ENCODE results near the gene TRIM49D2.
"Not testable (repeated sequence)": the region's sequence is repeated elsewhere in the genome, so short reads cannot be mapped to it uniquely, and the experiment has no call there.

Gene TRIM49D2, protein sequence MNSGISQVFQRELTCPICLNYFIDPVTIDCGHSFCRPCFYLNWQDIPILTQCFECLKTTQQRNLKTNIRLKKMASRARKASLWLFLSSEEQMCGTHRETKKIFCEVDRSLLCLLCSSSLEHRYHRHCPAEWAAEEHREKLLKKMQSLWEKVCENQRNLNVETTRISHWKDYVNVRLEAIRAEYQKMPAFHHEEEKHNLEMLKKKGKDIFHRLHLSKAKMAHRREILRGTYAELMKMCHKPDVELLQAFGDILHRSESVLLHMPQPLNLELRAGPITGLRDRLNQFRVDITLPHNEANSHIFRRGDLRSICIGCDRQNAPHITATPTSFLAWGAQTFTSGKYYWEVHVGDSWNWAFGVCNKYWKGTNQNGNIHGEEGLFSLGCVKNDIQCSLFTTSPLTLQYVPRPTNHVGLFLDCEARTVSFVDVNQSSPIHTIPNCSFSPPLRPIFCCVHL

DNA sequence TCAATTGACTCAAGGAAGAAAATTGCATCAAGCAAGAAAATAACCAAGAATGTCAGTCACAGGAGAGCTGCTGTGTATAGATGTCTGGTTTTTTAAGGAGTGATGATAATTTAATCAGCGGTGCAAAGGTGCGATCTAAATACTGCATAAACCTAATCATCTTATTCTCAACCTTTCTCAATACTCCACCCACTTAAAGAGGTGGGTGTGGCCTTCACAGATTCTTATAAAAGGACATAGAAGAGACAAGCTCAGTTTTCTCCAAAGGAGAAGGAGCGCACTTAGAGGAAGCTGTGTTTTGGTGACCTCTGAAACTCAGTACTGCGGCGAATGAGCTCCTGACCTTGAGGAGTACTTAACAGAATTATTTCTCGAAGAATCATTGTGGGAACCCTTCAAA is at the start of gene TRIM49D2:
TSS of gene TRIM49D2 (plus strand) at position 301 of the 400 bp plus-strand sequence. CDS start 2,698 bp downstream, outside the sequence.
- not testable (repeated sequence) for DNase-seq (ENCODE audit: low read depth); H3K4me3 ChIP-seq (ENCODE audit: low read length)

DNA sequence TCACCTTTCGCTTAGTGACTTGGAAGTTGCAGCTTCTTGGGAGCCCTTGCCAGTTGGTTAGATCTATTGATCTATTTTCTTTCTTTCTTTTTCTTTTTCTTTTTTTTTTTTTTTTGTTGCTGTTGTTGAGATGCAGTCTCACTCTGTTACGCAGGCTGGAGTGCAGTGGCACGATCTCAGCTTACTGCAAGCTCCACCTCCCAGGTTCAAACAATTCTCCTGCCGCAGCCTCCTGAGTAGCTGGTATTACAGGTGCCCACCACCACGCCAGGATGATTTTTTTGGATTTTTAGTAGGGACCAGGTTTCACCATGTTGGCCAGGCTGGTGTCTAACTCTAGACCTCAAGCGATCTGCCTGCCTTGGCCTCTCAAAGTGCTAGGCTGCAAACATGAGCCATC is 46.4 kb upstream of the TRIM49D2 start:
- DNase-seq (ENCODE audit: low read depth); H3K4me3 ChIP-seq (ENCODE audit: low read length): not testable (repeated sequence)

DNA sequence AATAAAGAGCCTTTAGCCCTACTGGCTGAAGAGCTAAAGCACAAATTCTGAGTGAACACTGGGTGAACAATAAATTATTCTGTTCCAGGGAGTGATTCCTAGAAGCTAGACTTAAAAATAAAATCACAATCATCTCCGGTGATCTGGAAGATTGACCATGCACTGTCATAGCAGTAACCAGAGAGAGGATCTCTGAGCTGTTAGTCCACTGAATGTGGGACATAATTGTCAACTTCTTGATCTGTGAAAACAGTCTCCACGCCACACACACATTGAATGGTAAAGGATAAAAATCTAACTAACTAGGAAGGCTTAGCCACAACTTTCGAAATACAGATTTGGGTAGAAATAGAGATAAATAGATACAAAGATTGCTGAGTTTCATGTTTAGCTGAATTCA is 30.6 kb upstream of the TRIM49D2 start:
- not testable (repeated sequence) for H3K4me3 ChIP-seq (ENCODE audit: low read length); DNase-seq (ENCODE audit: low read depth)

DNA sequence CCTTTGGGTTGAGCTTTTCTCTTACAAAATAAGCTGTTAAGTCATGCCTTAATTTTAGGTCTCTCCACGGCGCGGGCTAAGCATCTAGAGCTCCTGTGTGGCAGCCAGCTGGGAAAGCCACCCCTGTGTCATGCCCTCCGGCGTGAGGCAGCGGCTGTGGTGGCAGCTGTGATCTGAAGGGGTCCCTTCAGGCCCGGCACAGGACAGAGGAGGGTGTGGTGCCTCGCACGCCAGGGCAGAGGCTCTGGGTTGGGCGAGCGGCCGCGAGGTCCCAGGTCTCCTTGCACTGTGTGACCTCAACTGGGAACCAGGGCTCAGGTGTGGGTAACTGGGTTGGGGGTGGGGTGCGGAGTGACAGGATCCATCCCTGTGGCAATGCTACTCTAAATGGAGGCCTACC is 23.1 kb upstream of the TRIM49D2 start:
- not testable (repeated sequence) for H3K4me3 ChIP-seq (ENCODE audit: low read length)

DNA sequence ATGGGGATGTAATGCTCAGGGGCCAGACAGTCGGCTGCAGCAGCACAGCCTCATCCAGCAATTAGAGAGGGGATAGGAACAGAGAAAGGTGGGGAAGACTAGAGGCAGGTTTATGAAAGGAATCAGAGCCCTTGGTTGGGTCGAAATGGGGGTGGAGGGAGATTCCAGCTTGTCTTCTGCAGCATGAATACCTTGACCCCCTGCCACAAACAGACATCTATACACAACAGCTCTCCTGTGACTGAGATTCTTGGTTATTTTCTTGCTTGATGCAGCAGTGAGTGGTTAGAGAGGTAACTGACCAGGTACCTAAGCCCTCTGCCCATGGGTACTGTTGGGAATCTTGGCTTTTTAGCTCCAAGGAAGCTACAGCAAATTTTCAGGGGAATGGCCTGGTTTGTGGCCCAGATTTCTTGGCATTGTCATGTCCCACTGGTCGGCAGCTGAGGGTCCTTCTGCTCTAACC is 1.6 kb upstream of the TRIM49D2 start, which contains the start of gene TRIM49D1:
TSS of gene TRIM49D1 (minus strand) at position 51 of the 466 bp plus-strand sequence. CDS start 4,535 bp downstream, outside the sequence.
- H3K4me3 ChIP-seq (ENCODE audit: low read length), result no peak within 1 kb of the TSS
- no peak for DNase-seq (ENCODE audit: low read depth)
- TF ChIP-seq, protein P1, sequence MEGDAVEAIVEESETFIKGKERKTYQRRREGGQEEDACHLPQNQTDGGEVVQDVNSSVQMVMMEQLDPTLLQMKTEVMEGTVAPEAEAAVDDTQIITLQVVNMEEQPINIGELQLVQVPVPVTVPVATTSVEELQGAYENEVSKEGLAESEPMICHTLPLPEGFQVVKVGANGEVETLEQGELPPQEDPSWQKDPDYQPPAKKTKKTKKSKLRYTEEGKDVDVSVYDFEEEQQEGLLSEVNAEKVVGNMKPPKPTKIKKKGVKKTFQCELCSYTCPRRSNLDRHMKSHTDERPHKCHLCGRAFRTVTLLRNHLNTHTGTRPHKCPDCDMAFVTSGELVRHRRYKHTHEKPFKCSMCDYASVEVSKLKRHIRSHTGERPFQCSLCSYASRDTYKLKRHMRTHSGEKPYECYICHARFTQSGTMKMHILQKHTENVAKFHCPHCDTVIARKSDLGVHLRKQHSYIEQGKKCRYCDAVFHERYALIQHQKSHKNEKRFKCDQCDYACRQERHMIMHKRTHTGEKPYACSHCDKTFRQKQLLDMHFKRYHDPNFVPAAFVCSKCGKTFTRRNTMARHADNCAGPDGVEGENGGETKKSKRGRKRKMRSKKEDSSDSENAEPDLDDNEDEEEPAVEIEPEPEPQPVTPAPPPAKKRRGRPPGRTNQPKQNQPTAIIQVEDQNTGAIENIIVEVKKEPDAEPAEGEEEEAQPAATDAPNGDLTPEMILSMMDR (conservative IDR thresholded peaks at IDR 0.05; ENCODE audit: low read depth, low read length), result no peak

More for the DNA sequence above, 23.1 kb upstream of the TRIM49D2 start:
- not testable (repeated sequence) for DNase-seq (ENCODE audit: low read depth)

DNA sequence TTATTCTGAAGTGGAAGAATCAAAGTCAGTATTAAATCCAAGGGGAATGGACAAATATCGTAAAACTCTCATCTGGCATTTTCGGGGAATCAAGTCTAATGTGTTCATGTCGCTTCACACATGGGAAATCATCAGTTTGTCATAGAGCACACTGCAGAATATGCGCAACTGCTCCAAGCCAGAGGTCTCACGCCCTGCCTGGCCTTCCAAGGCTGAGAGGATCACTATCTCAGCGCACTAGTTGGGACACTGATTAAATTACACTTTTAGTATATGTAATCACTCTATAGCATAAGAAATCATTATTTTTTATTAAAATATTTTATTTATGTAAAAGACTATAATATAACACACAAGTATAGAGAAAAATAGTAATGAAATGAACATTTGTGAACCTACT is 37.0 kb downstream of the TRIM49D2 start:
- DNase-seq (ENCODE audit: low read depth); H3K4me3 ChIP-seq (ENCODE audit: low read length): not testable (repeated sequence)

DNA sequence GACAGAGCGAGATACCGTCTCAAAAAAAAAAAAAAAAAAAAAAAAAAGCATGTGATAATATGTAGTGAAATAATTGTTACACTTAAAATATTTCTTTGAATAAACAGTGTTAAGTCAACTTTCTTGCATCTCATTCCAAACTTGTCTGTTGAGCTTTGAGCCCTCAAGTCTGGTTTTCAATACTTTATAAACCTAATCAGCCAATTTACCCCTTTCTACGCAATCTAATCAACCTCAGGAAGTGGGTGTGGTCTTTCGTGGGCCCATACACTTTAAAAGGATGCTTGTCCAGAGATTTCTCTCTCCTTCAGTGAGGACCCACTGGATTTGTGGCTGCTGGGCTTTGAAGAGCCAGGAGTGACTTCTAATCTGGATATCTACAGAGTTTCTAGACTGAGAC is 41.9 kb downstream of the TRIM49D2 start, which contains the start of gene TRIM64:
TSS of gene TRIM64 (plus strand) at position 301 of the 400 bp plus-strand sequence. CDS start 2,467 bp downstream, outside the sequence.
- not testable (repeated sequence) for DNase-seq (ENCODE audit: low read depth)

More for the DNA sequence above, 41.9 kb downstream of the TRIM49D2 start, which contains the start of gene TRIM64:
- H3K4me3 ChIP-seq (ENCODE audit: low read length), result not testable (repeated sequence)

Data from retinal pigment epithelial cell (primary cell).